Cardiac fibroblast (primary cell): Measurements from ENCODE around the gene MUL1.

Experiments used
- DNase-seq, 2 donors: peaks; one replicate each; pipeline versions ENCODE4 v3.0.0 to v3.0.0-alpha.2; 2010; ENCODE audit warnings: low read depth in 2 of 2
- H3K4me3 ChIP-seq, 2 donors: replicated peaks in 1 of 2; 1 replicate in 1 of 2; 2 replicates in 1 of 2; pipeline ENCODE4 v1.5.1; 2011; ENCODE audit warnings: low read depth in 2 of 2, low read length in 2 of 2, mild to moderate bottlenecking in 2 of 2, moderate library complexity in 1 of 2
- CTCF ChIP-seq: IDR thresholded peaks from one replicate; pipeline ENCODE4 v1.5.1; 2011; ENCODE audit warnings: low read depth, mild to moderate bottlenecking, low read length, inconsistent platforms

Gene MUL1

GRCh38 chr1:20480243-20480944 is 27.6 kb downstream of the MUL1 start:
- TF ChIP-seq CTCF = no peak
- no peak overlapping the region for H3K4me3 ChIP-seq
- DNase-seq = no peak

GRCh38 chr1:20479840-20480239 is 28.1 kb downstream of the MUL1 start:
- TF ChIP-seq CTCF = no peak
- DNase-seq = no peak
- H3K4me3 ChIP-seq = no peak overlapping the region

- H3K4me3 ChIP-seq = no peak overlapping the region
- TF ChIP-seq CTCF = no peak
- DNase-seq = no peak
Measured at GRCh38 chr1:20478057-20478635, 29.8 kb downstream of the MUL1 start.

- DNase-seq = peak in 1 of 2 donors; percentile 31
- H3K4me3 ChIP-seq = no peak overlapping the region
- TF ChIP-seq CTCF = no peak
Measured at GRCh38 chr1:20477348-20478056, 30.4 kb downstream of the MUL1 start.

- no peak overlapping the region for H3K4me3 ChIP-seq
- peak; percentile 18 to 66 for DNase-seq
Measured at GRCh38 chr1:20476265-20477038, 31.5 kb downstream of the MUL1 start.

GRCh38 chr1:20474996-20475395 is 33.0 kb downstream of the MUL1 start:
- no peak for TF ChIP-seq CTCF
- H3K4me3 ChIP-seq = no peak overlapping the region
- no peak for DNase-seq

More at GRCh38 chr1:20476265-20477038, 31.5 kb downstream of the MUL1 start:
- no peak for TF ChIP-seq CTCF
